T follicular helper cell (primary cell): ENCODE results near the gene STK40.

ENCODE experiments used
- DNase-seq: peaks from one replicate; pipeline ENCODE4 v3.0.0-alpha.2; 2020; ENCODE audit warnings: low read depth

STK40 gene

GRCh38 chr1:36369061-36369861, 16.5 kb downstream of the STK40 start:
- DNase-seq, result peak; percentile 79

GRCh38 chr1:36367798-36368197, 17.9 kb downstream of the STK40 start:
- DNase-seq, result no peak

DNA sequence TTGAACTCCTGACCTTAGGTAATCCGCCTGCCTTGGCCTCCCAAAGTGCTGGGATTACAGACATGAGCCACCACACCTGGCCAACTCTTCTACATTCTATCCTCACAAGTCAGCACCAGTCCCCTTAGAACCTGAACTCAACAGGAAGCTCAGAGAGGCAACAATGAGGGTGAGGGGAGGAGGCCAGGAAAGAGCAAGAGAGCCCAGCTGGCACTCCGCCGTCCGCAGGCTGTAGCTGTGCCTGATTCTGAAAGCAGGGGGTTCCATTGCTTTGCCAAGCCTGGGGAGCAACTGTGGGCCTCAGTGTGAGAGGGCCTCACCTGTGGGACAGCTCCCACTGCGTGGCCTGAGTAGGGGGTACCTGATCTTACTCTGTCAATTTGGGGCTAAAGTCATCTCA, 18.7 kb downstream of the STK40 start:
- DNase-seq, result peak; percentile 26

GRCh38 chr1:36366091-36366661, 19.5 kb downstream of the STK40 start:
- DNase-seq, result peak; percentile 59

DNA sequence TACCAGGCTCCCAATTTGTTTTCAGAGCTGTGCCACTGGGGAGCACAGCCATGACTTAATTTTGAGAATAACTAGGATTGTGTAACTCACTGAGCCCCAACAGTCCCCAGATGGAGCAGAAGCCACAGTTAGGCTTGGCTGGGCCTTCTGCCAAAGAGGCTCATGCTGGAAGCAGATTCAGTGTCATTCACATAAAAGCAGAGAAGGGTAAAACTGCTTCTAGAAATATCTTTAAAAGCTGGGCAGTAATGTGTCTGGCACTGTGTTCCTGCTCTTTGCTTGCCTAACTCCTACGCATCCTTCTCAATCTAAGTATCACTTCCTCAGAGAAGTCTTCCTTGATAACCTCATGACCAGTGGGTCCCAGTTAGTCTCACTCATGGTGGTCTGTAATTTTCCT, 20.3 kb downstream of the STK40 start:
- DNase-seq, result no peak

- peak; percentile 44 for DNase-seq
Observed at GRCh38 chr1:36359911-36360550, 25.7 kb downstream of the STK40 start.

DNA sequence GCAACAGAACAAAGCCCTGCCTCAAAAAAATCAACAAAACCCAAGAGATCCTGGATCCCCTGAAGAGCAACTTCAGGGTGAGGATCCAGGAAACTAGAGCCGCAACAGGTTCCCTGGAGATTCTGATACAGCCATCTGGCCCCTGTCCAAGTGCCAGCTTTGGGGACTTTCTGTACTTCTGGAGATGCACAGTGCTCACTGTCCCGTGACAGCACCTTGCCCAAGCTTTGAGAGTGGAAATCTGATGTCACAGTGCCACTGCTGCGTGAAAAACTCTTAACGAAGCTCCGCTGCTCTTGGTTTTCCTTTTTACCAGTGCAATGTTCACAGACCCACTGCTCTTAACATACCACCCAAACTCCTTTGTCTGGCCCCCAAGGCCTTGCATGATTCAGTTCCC, 26.3 kb downstream of the STK40 start:
- DNase-seq, result no peak

DNA sequence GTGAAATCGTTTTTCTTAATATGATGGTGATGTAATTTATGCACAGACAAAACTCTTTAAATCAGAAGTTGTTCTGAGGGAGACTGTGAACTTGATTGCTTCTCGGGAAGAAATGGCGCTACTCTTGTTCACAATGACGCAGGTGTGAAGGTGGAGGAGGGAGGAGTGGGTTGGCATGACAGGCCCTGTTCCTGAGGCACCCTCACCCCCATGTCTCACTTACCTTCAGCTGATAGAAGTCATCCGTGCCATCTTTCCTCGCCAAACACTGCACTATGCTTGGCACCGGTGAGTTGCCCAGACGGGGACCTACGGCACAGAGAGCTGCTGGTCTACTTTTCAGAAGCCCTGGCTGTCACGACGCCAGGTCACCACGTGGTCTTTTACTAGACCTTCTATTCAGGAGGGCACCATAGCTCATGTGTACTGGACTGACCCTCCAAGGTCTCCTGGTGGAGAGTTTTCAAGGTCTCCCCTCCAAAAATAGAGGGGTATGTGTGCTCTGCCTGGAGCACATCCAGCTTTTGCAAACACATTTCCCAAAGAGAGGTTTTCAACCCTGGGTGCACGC, 27.1 kb downstream of the STK40 start:
- no peak for DNase-seq

GRCh38 chr1:36355811-36356210, 29.9 kb downstream of the STK40 start:
- DNase-seq, result no peak

DNA sequence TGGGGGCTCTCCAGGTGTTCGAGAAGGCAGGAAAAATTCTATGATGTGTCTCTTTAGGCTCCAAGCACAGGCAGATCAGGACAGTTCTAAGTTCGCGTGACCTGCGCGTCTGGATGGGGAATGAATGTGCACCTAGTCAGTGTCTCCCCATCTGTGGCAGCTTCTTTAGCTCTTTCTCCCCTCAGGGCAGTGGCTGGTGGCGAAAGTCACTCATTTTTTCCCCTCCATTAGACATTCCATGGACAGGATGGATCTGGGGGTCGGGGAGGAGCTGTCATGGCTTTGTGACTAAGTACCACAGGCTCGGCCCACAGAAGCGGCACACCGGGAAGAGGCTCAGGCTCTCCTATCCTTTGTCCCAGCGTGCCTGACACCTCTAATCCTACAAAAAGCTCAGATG, 31.2 kb downstream of the STK40 start:
- no peak for DNase-seq

DNA sequence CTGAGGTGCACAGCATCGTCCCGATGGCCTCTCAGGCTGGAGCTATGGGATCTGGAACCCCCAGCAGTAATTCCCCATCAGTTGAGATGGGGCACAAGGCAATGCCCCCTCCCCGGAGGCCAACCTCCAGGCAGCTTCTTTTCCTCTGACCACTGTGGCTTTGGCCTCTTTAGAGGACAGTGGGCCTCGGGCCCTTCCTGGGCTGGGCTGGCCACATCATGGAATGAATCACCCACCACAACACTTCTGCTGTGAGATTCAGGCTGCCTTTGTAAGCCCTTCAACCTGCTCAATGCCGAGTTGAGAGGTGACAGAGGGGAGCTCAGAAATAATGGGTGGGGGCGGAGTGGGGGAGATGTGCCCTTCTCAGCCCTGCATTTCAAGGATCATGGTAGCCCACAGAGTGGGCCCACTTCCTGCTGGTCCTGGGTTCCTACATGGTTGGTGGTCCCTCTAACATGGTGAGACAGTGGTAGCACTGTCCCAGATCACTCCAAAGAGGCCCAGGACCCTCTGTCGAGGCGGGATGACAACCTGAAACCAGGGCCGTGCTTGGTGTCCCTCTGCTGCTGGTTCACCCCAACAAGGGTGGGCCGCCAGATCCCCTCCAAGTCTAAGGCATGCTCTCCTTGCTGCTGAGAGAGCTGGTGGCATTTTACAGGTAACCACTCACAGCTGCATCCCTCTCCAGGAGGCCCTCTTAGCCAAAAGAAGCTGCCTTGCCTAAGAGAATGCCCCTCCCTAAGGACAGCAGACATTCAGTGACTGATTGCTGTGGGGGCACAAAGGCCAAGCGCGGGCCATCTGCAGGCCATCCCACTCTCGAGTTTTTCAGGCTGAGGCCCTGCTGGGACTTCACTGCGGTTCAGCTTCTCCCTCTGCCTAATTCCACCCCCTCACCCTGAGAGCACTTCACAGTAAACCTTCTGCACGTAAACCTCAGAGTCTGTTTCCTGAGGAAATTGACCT, 32.5 kb downstream of the STK40 start:
- DNase-seq, result no peak

DNA sequence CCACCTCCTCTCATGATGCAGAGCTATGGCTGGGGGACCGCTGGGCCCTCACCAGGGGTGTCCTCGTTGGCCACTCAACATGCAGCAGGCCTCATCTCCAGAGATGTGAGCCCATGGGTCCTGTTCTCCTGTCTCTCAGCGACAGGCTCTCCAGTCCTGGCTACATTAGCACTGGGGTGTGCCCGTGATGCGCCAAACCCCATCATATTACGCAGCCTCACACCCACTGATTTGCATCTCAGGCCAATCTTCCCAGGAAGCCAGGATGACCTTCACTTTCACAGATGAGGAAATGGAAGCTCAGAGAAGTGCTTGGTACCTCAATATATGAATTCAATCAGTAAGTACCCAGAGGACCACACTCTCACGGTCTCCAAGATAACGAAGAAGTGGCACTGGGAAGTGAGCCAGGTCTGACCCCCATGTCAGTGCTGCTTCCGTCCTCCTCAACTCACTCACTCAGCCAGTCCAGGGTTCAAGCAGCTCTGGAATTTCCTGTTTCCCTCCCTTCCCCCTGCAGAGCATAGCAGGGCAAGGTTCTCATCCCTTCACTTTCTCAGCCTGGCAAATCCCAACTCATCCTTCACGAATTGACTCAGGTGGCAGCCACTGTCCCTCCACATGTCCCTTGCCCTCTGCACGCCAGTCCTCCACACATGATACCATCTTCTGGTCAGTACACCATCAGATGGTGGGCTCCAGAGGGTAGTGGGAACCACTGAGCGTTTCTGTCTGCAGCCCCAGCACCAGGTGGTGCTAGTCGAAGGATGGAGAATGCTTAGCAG, 33.4 kb downstream of the STK40 start:
- DNase-seq, result no peak

DNA sequence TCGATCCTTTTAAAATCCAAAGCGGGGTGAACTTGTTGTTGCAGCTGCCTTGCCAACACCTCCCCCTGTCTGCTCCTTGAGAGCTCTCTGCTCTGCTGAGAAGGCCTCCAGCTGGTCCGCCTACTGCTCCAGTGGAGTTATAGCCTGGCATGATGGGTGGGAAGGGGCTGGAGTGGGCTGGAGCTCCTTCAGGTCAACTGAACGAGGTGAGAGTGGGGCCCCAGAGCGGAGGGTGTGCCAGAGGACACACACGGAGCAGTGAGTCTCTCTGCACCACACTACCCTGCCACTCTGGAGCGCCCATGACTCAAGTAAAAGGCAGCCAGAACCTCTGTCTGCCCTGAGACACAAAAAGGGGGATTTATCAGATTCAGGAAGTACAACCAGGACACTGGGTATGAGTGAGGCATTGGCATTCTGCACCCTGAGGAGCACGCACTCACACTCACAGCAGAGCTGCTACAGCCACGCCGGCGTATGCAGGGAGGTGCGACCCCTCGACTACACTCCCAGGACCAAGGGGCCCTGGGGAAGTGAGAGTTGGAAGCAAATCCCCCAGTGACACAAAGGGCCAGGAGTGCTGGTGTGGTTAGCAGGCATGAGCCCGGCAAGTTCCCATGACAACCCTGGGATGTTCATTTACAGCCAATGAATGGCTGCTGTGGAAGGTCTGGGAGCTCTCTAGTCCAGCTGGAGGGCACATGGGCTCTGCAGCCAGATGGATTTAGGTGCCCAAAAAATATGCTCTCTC, 34.3 kb downstream of the STK40 start:
- no peak for DNase-seq

DNA sequence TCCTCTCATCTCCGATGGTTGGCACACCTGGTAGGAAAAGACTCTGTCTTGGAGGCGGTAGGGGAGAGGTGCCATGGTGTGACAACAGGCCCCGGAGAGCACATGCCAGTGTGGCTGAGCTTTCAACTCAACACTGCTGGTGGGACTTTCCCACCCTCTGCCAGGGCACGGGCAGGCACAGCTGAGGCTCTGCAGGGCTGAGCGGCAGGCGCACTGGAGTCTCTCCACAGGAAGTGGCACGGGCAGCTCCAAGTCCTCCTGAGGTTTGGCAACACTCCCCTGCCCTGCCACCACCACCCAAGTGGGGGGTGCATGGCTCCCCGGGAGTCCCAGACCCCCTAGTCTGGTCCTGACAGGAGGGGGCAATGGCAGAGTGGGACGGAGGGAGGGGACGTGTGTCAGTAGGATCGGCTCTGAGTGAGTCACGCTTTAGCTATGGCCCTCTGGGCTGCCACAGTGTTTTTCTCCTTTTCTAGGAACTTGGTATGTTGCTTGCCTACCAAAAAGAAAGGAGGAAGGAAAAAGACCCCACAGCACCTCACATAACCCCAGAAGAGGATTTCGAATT, 35.0 kb downstream of the STK40 start:
- DNase-seq, result peak; percentile 33

DNA sequence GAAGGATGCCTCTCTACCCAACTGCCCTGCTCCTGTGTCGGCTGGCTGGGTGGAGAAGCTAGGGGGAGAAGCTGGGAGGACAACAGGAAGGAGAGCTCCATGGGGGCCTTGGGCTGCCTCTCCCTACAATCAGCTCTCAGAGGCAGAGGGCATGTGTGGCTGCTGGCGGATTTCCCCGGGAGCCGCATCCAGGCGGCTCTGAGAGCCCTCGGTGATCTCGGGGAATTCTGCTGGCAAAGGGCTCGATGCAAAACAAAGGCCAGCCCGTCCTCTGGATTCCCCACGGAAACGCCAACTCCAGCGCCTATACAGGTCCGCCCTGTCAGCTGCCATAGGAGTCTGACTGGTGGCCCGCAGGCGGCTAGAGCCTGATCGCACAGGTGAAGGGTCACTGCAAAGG, 35.9 kb downstream of the STK40 start:
- no peak for DNase-seq

- DNase-seq, result no peak
Observed at GRCh38 chr1:36349241-36349671, 36.5 kb downstream of the STK40 start.

DNA sequence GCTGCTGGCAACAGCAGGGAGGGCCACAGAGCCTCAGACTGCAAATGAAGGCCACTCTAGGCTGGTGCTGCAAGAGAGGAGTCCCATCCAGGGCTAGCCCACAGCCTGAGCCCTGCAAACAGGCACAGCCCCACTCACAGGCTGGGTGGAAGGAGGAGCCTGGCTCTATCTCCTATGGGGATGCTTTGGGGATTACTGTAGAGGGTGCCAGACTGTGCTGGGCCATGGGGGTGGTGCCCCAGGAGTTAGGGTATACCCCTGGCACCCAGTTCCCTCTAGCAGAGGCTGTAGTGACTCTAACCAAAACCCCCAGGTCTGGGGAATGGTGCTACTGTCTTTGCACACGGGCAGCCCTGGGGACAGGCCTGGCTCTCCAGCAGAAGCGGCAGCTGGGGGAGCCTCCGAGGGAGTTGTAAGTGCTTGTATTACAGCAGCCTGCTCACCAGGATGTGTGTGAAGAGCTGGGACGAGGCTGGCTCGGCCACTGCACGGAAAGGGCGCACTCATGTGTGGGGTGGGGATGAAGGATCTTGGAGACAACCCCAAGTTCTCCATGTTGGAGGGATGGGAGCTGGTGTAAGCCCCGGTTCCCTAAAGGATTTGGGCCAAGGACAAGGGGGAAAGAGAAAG, 38.9 kb downstream of the STK40 start:
- DNase-seq, result no peak

GRCh38 chr1:36345353-36345752, 40.4 kb downstream of the STK40 start:
- DNase-seq, result no peak

GRCh38 chr1:36344395-36344680, 41.4 kb downstream of the STK40 start:
- DNase-seq, result no peak
